ENCODE data around the gene KRT20. TPM values are rescaled to one million over a fixed set of nuclear protein-coding genes. Genes with fewer than 3 reads are reported as not detected.

The KRT20 gene
- total and polyA plus RNA-seq, 4 donors: not detected

- no peak for TF ChIP-seq CTCF (IDR thresholded peaks at IDR 0.05; ENCODE audit: low read depth, low read length, missing input control)
- TF ChIP-seq EGR1 (IDR thresholded peaks at IDR 0.05; ENCODE audit: low read depth in 2 of 2): no peak
- TF ChIP-seq GABPA (IDR thresholded peaks at IDR 0.05 in 1 of 2, conservative IDR thresholded peaks at IDR 0.05 in 1 of 2): no peak
- TF ChIP-seq ATF3 (IDR thresholded peaks at IDR 0.05): no peak
- no peak for TF ChIP-seq FOXA2 (IDR thresholded peaks at IDR 0.05)
- TF ChIP-seq SP1 (IDR thresholded peaks at IDR 0.05): no peak
These were observed 46.3 kb upstream of the KRT20 start (continued) for GRCh38 chr17:40931311-40931710.

GRCh38 chr17:40926341-40926740 lies 41.3 kb upstream of the KRT20 start:
- H3K36me3 ChIP-seq (ENCODE audit: control insufficient read depth in 4 of 4, insufficient read depth in 3 of 4, low read depth in 1 of 4, low read length in 3 of 4): no peaks in the 10 kb centered on the region
- no peaks in the 10 kb centered on the region for H3K4me1 ChIP-seq (ENCODE audit: control insufficient read depth in 4 of 4, insufficient read depth in 4 of 4, low read length in 3 of 4)
- 86% methylated on average over 8 of the region's 8 CpGs for WGBS
- H3K27ac ChIP-seq (ENCODE audit: low read depth in 1 of 2, low read length in 2 of 2): no peak overlapping the region
- no peak overlapping the region for H3K9ac ChIP-seq (ENCODE audit: low read depth in 1 of 2, low read length in 2 of 2)
- H3K27me3 ChIP-seq (ENCODE audit: control insufficient read depth in 4 of 4, insufficient read depth in 4 of 4, low read length in 3 of 4): peaks cover 0 to 7% (median 1%) of the 10 kb centered on the region in 4 donors
- no peak overlapping the region for H3K4me3 ChIP-seq (ENCODE audit: low read depth in 1 of 3, low read length in 3 of 3)
- no peaks in the 10 kb centered on the region for H3K9me3 ChIP-seq (ENCODE audit: control insufficient read depth in 4 of 4, low read length in 3 of 4)
- TF ChIP-seq MAX (IDR thresholded peaks at IDR 0.05): no peak
- no peak for TF ChIP-seq FOXA1 (IDR thresholded peaks at IDR 0.05)
- no peak for TF ChIP-seq CTCF (IDR thresholded peaks at IDR 0.05; ENCODE audit: low read depth, low read length, missing input control)
- no peak for TF ChIP-seq HNF4A (conservative IDR thresholded peaks at IDR 0.05)
- TF ChIP-seq YY1 (IDR thresholded peaks at IDR 0.05): no peak
- no peak for TF ChIP-seq REST (IDR thresholded peaks at IDR 0.05)
- no peak for TF ChIP-seq ZBTB33 (IDR thresholded peaks at IDR 0.05)
- no peak for TF ChIP-seq JUND (IDR thresholded peaks at IDR 0.05)
- TF ChIP-seq NR2F2 (IDR thresholded peaks at IDR 0.05): no peak
- no peak for TF ChIP-seq FOXA2 (IDR thresholded peaks at IDR 0.05)
- TF ChIP-seq SP1 (IDR thresholded peaks at IDR 0.05): no peak
- TF ChIP-seq HNF4G (IDR thresholded peaks at IDR 0.05): no peak
- TF ChIP-seq RAD21 (IDR thresholded peaks at IDR 0.05): no peak
- no peak for TF ChIP-seq RXRA (IDR thresholded peaks at IDR 0.05)
- no peak for TF ChIP-seq TAF1 (conservative IDR thresholded peaks at IDR 0.05)
- TF ChIP-seq EGR1 (IDR thresholded peaks at IDR 0.05; ENCODE audit: low read depth in 2 of 2): no peak
- no peak for TF ChIP-seq ATF3 (IDR thresholded peaks at IDR 0.05)
- no peak for TF ChIP-seq GABPA (IDR thresholded peaks at IDR 0.05 in 1 of 2, conservative IDR thresholded peaks at IDR 0.05 in 1 of 2)
- DNase-seq (ENCODE audit: low spot score): no peak
